ENCODE results near the gene DMBX1. TPM values are rescaled to one million over a fixed set of nuclear protein-coding genes. Genes with fewer than 3 reads are reported as not detected.

The DMBX1 gene
- total and polyA plus RNA-seq, 2 of the 13 experiments (the other 11 are each of a cell fraction or from before 2014, with no cell fraction given), result not detected

DNA sequence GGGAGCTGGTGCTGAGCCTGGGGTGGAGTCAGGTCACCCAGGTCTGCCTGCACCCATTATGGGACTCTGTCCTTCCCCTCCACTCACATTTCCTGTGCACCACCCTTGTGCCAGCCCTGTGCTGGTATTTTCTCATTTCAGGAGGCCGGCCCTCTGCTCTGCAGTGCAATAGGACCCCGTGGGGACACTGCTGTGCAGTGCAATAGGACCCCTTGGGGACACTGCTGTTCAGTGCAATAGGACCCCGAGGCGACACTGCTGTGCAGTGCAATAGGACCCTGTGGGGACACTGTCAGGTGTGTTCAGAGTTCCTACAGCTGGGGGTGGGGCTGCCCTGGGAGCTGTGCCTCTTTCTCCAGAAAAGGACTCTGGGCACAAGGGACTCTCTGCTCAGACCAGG lies 36.2 kb upstream of the DMBX1 start:
- Histone ChIP-seq H4K20me1 (ENCODE audit: insufficient read depth, low read length) (no peaks in the 10 kb centered on the region), H3K4me2 (ENCODE audit: low read depth, low read length) (no peak overlapping the region), H3K9me3 (ENCODE audit: low read length) (no peaks in the 10 kb centered on the region), H3K79me2 (ENCODE audit: insufficient read depth, low read length) (no peaks in the 10 kb centered on the region), H3K4me3 (replicated peaks in 1 of 3; ENCODE audit: insufficient read depth in 1 of 3, low read depth in 2 of 3, low read length in 3 of 3) (no peak overlapping the region), H3K27ac (ENCODE audit: extremely low read length, insufficient read depth, low read length) (no peak overlapping the region), H3K27me3 (ENCODE audit: control insufficient read depth in 1 of 2, insufficient read depth in 2 of 2, low read length in 2 of 2) (peaks cover 11 to 70% of the 10 kb centered on the region in 2 experiments), H2AFZ (ENCODE audit: low read length) (no peak overlapping the region), H3K9ac (ENCODE audit: insufficient read depth, low read depth, low read length) (no peak overlapping the region), H3K36me3 (replicated peaks in 1 of 2; ENCODE audit: control insufficient read depth in 1 of 2, insufficient read depth in 2 of 2, low read length in 2 of 2) (no peaks in the 10 kb centered on the region), H3K4me1 (ENCODE audit: insufficient read depth, low read length) (no peaks in the 10 kb centered on the region)
- in situ Hi-C loops (cut with HindIII; ENCODE audit: extremely low pct_ligation_motif_present, low pct_unique_long_range_greater_than_20kb) (no loop called here), intact Hi-C loops (cut with micrococcal nuclease; ENCODE audit: unreplicated experiment) (no loop called here)
- TF ChIP-seq ZNF207 (IDR thresholded peaks at IDR 0.05; ENCODE audit: borderline replicate concordance) (no peak), PAX8 (CRISPR knock-in tag; IDR thresholded peaks at IDR 0.05; ENCODE audit: borderline replicate concordance) (no peak), ELF1 (CRISPR knock-in tag; IDR thresholded peaks at IDR 0.05) (no peak)
- TF ChIP-seq, protein P1, sequence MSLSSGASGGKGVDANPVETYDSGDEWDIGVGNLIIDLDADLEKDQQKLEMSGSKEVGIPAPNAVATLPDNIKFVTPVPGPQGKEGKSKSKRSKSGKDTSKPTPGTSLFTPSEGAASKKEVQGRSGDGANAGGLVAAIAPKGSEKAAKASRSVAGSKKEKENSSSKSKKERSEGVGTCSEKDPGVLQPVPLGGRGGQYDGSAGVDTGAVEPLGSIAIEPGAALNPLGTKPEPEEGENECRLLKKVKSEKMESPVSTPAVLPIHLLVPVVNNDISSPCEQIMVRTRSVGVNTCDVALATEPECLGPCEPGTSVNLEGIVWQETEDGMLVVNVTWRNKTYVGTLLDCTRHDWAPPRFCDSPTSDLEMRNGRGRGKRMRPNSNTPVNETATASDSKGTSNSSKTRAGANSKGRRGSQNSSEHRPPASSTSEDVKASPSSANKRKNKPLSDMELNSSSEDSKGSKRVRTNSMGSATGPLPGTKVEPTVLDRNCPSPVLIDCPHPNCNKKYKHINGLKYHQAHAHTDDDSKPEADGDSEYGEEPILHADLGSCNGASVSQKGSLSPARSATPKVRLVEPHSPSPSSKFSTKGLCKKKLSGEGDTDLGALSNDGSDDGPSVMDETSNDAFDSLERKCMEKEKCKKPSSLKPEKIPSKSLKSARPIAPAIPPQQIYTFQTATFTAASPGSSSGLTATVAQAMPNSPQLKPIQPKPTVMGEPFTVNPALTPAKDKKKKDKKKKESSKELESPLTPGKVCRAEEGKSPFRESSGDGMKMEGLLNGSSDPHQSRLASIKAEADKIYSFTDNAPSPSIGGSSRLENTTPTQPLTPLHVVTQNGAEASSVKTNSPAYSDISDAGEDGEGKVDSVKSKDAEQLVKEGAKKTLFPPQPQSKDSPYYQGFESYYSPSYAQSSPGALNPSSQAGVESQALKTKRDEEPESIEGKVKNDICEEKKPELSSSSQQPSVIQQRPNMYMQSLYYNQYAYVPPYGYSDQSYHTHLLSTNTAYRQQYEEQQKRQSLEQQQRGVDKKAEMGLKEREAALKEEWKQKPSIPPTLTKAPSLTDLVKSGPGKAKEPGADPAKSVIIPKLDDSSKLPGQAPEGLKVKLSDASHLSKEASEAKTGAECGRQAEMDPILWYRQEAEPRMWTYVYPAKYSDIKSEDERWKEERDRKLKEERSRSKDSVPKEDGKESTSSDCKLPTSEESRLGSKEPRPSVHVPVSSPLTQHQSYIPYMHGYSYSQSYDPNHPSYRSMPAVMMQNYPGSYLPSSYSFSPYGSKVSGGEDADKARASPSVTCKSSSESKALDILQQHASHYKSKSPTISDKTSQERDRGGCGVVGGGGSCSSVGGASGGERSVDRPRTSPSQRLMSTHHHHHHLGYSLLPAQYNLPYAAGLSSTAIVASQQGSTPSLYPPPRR (CRISPR knock-in tag; IDR thresholded peaks at IDR 0.05; ENCODE audit: borderline replicate concordance), result no peak
- TF ChIP-seq, protein P2, sequence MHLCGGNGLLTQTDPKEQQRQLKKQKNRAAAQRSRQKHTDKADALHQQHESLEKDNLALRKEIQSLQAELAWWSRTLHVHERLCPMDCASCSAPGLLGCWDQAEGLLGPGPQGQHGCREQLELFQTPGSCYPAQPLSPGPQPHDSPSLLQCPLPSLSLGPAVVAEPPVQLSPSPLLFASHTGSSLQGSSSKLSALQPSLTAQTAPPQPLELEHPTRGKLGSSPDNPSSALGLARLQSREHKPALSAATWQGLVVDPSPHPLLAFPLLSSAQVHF (CRISPR knock-in tag; IDR thresholded peaks at IDR 0.05), result no peak
- BruUV-seq (replicated peaks), result no TSS peak
- WGBS (ENCODE audit: low lambda C conversion rate), result 0% methylated on average over 1 of the region's 4 CpGs
- DNase-seq (ENCODE audit: low spot score) (no peak), ATAC-seq (peak; percentile 17), FAIRE-seq (no peak)
- ChIA-PET POLR2A (no interaction called here), CTCF (ENCODE audit: low intra/inter-chr PET ratio, low total read pairs) (no interaction called here)
